Activated CD4-positive, alpha-beta T cell treated with anti-CD3 and anti-CD28 coated beads, Interleukin-2, amount 50 U/mL, for 24 hours (primary cell): ENCODE data around the gene SIK3.

ENCODE experiments used
- DNase-seq, 2 donors: peaks; one replicate each; pipeline ENCODE4 v3.0.0-alpha.2; 2020; ENCODE audit warnings: low read depth in 1 of 2, low spot score in 1 of 2

SIK3 gene

GRCh38 chr11:116932181-116932580 lies 166.0 kb downstream of the SIK3 start:
- DNase-seq = no peak

GRCh38 chr11:116931206-116931953 lies 166.8 kb downstream of the SIK3 start:
- no peak for DNase-seq

- DNase-seq = no peak
These were observed 167.6 kb downstream of the SIK3 start for GRCh38 chr11:116930586-116930985.

GRCh38 chr11:116930177-116930576 lies 168.1 kb downstream of the SIK3 start:
- no peak for DNase-seq

- DNase-seq = no peak
These were observed 168.7 kb downstream of the SIK3 start for GRCh38 chr11:116929414-116930090.

- no peak for DNase-seq
These were observed 169.4 kb downstream of the SIK3 start for GRCh38 chr11:116928845-116929244.

GRCh38 chr11:116928102-116928777 lies 170.0 kb downstream of the SIK3 start:
- no peak for DNase-seq

- no peak for DNase-seq
These were observed 170.9 kb downstream of the SIK3 start for GRCh38 chr11:116927163-116927974.

- no peak for DNase-seq
These were observed 173.2 kb downstream of the SIK3 start for GRCh38 chr11:116925050-116925449.

- DNase-seq = no peak
These were observed 179.1 kb downstream of the SIK3 start for GRCh38 chr11:116918925-116919655.

- no peak for DNase-seq
These were observed 180.6 kb downstream of the SIK3 start for GRCh38 chr11:116917632-116918031.

GRCh38 chr11:116916886-116917285 lies 181.3 kb downstream of the SIK3 start:
- no peak for DNase-seq

GRCh38 chr11:116916052-116916451 lies 182.2 kb downstream of the SIK3 start:
- DNase-seq = no peak

GRCh38 chr11:116913000-116913399 lies 185.2 kb downstream of the SIK3 start:
- no peak for DNase-seq

- no peak for DNase-seq
These were observed 186.1 kb downstream of the SIK3 start for GRCh38 chr11:116911976-116912734.

- no peak for DNase-seq
These were observed 187.4 kb downstream of the SIK3 start for GRCh38 chr11:116910847-116911246.

- DNase-seq = no peak
These were observed 187.8 kb downstream of the SIK3 start for GRCh38 chr11:116910378-116910777.

- no peak for DNase-seq
These were observed 189.0 kb downstream of the SIK3 start for GRCh38 chr11:116909245-116909644.

GRCh38 chr11:116906479-116906878 lies 191.7 kb downstream of the SIK3 start:
- no peak for DNase-seq

GRCh38 chr11:116903090-116903489 lies 195.1 kb downstream of the SIK3 start:
- no peak for DNase-seq
